K562 (cell line): Measurements from ENCODE around the gene IRF2. TPM values are rescaled to one million over a fixed set of nuclear protein-coding genes. Genes with fewer than 3 reads are reported as not detected.

Experiments
- ARHGAP35 ChIP-seq: fragments of 450-650 bp; IDR thresholded peaks from 2 replicates; pipeline ENCODE4 v1.6.1; 2018; ENCODE audit not compliant: partially characterized antibody
- BRF1 ChIP-seq: IDR thresholded peaks from 3 replicates; pipeline ENCODE4 v1.6.1; 2011; ENCODE audit warnings: borderline replicate concordance, mild to moderate bottlenecking; ENCODE audit not compliant: insufficient read length; ENCODE audit errors: extremely low read depth
- CHCHD3 ChIP-seq: fragments of 250-450 bp; sonication (Bioruptor Pico); IDR thresholded peaks from 2 replicates; pipeline ENCODE4 v2.1.2; 2022; ENCODE audit warnings: mild to moderate bottlenecking
- HDAC8 ChIP-seq: fragments of 450-650 bp; IDR thresholded peaks from 2 replicates; pipeline ENCODE4 v1.6.1; 2016; ENCODE audit warnings: mild to moderate bottlenecking, missing genetic modification characterization, moderate library complexity, missing compliant biosample characterization
- IRF2 ChIP-seq: sonication (generic); formaldehyde crosslinking; IDR thresholded peaks from 2 replicates; pipeline ENCODE4 v1.8.1; 2022; ENCODE audit warnings: mild to moderate bottlenecking, missing genetic modification reagents
- KDM4B ChIP-seq, 2 experiments: fragments of 450-650 bp in 1 of 2; sonication (generic) in 1 of 2; IDR thresholded peaks; 2 replicates each; pipeline ENCODE4 v1.6.1; 2016 to 2017; ENCODE audit warnings: borderline replicate concordance in 2 of 2, antibody characterized with exemption in 1 of 2, low read depth in 1 of 2, mild to moderate bottlenecking in 1 of 2
- NFIX ChIP-seq: fragments of 250-450 bp; sonication (Bioruptor Pico); IDR thresholded peaks from 2 replicates; pipeline ENCODE4 v1.4.0; 2020; ENCODE audit warnings: low read depth, mild to moderate bottlenecking, moderate library complexity
- POLR2AphosphoS2 ChIP-seq: IDR thresholded peaks from 2 replicates; pipeline ENCODE4 v1.6.1; 2012; ENCODE audit warnings: low read length, improper control_type of control experiment
- PYGO2 ChIP-seq: fragments of 450-650 bp; IDR thresholded peaks from 2 replicates; pipeline ENCODE4 v1.6.1; 2016; ENCODE audit warnings: mild to moderate bottlenecking, missing genetic modification characterization, moderate library complexity, missing compliant biosample characterization
- RBM34 ChIP-seq: fragments of 200-400 bp; formaldehyde crosslinking; IDR thresholded peaks from 2 replicates; pipeline ENCODE4 v1.6.1; 2018; ENCODE audit warnings: low read length, borderline replicate concordance; ENCODE audit not compliant: insufficient read depth
- SMAD3 ChIP-seq: fragments of 450-650 bp; formaldehyde crosslinking; conservative IDR thresholded peaks from 2 replicates; pipeline ENCODE4 v1.4.0; 2020; ENCODE audit warnings: mild to moderate bottlenecking
- SOX6 ChIP-seq: fragments of 450-650 bp; IDR thresholded peaks from 2 replicates; pipeline ENCODE4 v1.6.1; 2014; ENCODE audit warnings: mild to moderate bottlenecking
- TCF7 ChIP-seq: sonication (generic); IDR thresholded peaks from 2 replicates; pipeline ENCODE4 v1.6.1; 2016; ENCODE audit warnings: antibody characterized with exemption, borderline replicate concordance
- ZNF318 ChIP-seq, 2 experiments: fragments of 450-650 bp; IDR thresholded peaks; 2 replicates each; pipeline ENCODE4 v1.6.1; 2016; ENCODE audit warnings: mild to moderate bottlenecking in 2 of 2, borderline replicate concordance in 1 of 2, low read depth in 1 of 2, moderate library complexity in 1 of 2
- ZNF76 ChIP-seq: fragments of 250-450 bp; sonication (Bioruptor Pico); IDR thresholded peaks from 2 replicates; pipeline ENCODE4 v1.4.0; 2020; ENCODE audit warnings: mild to moderate bottlenecking, moderate library complexity, borderline replicate concordance
- polyA plus RNA-seq, 8 experiments: library from polyadenylated mRNA; depleted of rRNA in 4 of 8; stranded (reverse) in 5 of 8; unstranded in 3 of 8; fragments of >200 nt; fragmentation: Nextera tagmentation in 2 of 8; fragmentation: Illumina TruSeq in 1 of 8; extraction: Ambion mirVana in 2 of 8; extraction: Trizol in 1 of 8; gene quantifications; 2 replicates each; pipeline versions ENCODE4 v1.2.1 to v1.2.3, GENCODE V29; 2011 to 2014; ENCODE audit warnings: inconsistent platforms in 1 of 8, missing spikeins in 1 of 8
- total RNA-seq, 7 experiments: library from RNA; depleted of rRNA in 6 of 7; stranded (reverse); fragments of >200 nt in 6 of 7; fragmentation: Illumina TruSeq in 2 of 7; extraction: Trizol in 2 of 7; gene quantifications; 2 replicates each; pipeline versions ENCODE4 v1.2.1 to v1.2.3, GENCODE V29; 2011 to 2021; ENCODE audit warnings: low replicate concordance in 1 of 7
- TF ChIP-seq, protein P1 (sequence below): fragments of 450-650 bp; IDR thresholded peaks from one replicate; pipeline ENCODE4 v1.6.1; 2018; ENCODE audit warnings: mild to moderate bottlenecking, moderate library complexity; ENCODE audit not compliant: partially characterized antibody
- TF ChIP-seq, protein P2 (sequence below): sonication (generic); formaldehyde crosslinking; IDR thresholded peaks from 2 replicates; pipeline ENCODE4 v1.4.0; 2020; ENCODE audit warnings: mild to moderate bottlenecking, missing genetic modification reagents

IRF2 gene
- total and polyA plus RNA-seq, 9 of the 15 experiments (the other 6 are each of a cell fraction or from before 2014, with no cell fraction given) = 7.1 to 17.1 (median 11.3) TPM

- TF ChIP-seq KDM4B (IDR thresholded peaks at IDR 0.05; ENCODE audit: borderline replicate concordance in 2 of 2, low read depth in 1 of 2) (no peak), ZNF318 (IDR thresholded peaks at IDR 0.05; ENCODE audit: borderline replicate concordance in 1 of 2, low read depth in 1 of 2) (peak in 1 of 2 experiments; percentile 78; a peak in 2 of 4 replicates), POLR2AphosphoS2 (no peak), ZNF76 (CRISPR knock-in tag) (no peak), ARHGAP35 (no peak), NFIX (CRISPR knock-in tag) (no peak), SOX6 (peak; percentile 92), SMAD3 (no peak), IRF2 (CRISPR knock-in tag) (no peak), CHCHD3 (no peak), RBM34 (no peak), TCF7 (no peak), PYGO2 (tag) (no peak), HDAC8 (tag) (no peak), BRF1 (no peak)
- TF ChIP-seq, protein P1, sequence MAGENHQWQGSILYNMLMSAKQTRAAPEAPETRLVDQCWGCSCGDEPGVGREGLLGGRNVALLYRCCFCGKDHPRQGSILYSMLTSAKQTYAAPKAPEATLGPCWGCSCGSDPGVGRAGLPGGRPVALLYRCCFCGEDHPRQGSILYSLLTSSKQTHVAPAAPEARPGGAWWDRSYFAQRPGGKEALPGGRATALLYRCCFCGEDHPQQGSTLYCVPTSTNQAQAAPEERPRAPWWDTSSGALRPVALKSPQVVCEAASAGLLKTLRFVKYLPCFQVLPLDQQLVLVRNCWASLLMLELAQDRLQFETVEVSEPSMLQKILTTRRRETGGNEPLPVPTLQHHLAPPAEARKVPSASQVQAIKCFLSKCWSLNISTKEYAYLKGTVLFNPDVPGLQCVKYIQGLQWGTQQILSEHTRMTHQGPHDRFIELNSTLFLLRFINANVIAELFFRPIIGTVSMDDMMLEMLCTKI = no peak
- TF ChIP-seq, protein P2, sequence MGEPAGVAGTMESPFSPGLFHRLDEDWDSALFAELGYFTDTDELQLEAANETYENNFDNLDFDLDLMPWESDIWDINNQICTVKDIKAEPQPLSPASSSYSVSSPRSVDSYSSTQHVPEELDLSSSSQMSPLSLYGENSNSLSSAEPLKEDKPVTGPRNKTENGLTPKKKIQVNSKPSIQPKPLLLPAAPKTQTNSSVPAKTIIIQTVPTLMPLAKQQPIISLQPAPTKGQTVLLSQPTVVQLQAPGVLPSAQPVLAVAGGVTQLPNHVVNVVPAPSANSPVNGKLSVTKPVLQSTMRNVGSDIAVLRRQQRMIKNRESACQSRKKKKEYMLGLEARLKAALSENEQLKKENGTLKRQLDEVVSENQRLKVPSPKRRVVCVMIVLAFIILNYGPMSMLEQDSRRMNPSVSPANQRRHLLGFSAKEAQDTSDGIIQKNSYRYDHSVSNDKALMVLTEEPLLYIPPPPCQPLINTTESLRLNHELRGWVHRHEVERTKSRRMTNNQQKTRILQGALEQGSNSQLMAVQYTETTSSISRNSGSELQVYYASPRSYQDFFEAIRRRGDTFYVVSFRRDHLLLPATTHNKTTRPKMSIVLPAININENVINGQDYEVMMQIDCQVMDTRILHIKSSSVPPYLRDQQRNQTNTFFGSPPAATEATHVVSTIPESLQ (CRISPR knock-in tag) = no peak
These were observed 22.6 kb downstream of the IRF2 start (continued) for GRCh38 chr4:184451726-184452125.
